Activated T-cell treated with anti-CD3 and anti-CD28 coated beads, Interleukin-2, amount 50 U/mL, for 4 hours (primary cell): ENCODE results near the gene SPATA3. TPM values are rescaled to one million over a fixed set of nuclear protein-coding genes. Genes with fewer than 3 reads are reported as not detected.

Experiments
- ATAC-seq, 2 donors: fragments of 200-7000 bp; cut with Tn5 transposase; one replicate each; pipeline ENCODE4 v1.10.0; 2021
- DNase-seq: peaks from one replicate; pipeline ENCODE4 v3.0.0-alpha.2; 2020
- H3K27me3 Mint-ChIP-seq: one replicate; pipeline ENCODE4 v1.8.0; 2021; ENCODE audit warnings: low read depth, mixed read lengths
- H3K36me3 Mint-ChIP-seq: one replicate; pipeline ENCODE4 v1.8.0; 2022; ENCODE audit warnings: mixed read lengths; ENCODE audit not compliant: insufficient read depth
- H3K4me1 Mint-ChIP-seq: one replicate; pipeline ENCODE4 v1.8.0; 2021; ENCODE audit warnings: low read depth, mixed read lengths
- H3K4me3 Mint-ChIP-seq: one replicate; pipeline ENCODE4 v1.8.0; 2021; ENCODE audit warnings: mild to moderate bottlenecking, moderate library complexity, mixed read lengths
- H3K9me3 Mint-ChIP-seq: one replicate; pipeline ENCODE4 v1.8.0; 2021; ENCODE audit warnings: mixed read lengths
- total RNA-seq, 3 donors: library from RNA; stranded (reverse); gene quantifications; one replicate each; pipeline ENCODE4 v1.2.1, GENCODE V29; 2021

Gene SPATA3
- total RNA-seq, 3 donors from 2014 or later, result not detected

- no peak for ATAC-seq
- no peak overlapping the region for H3K4me3 Mint-ChIP-seq
- peaks cover 61% of the 10 kb centered on the region for H3K4me1 Mint-ChIP-seq
- H3K9me3 Mint-ChIP-seq, result no peaks in the 10 kb centered on the region
- peaks cover 4% of the 10 kb centered on the region for H3K27me3 Mint-ChIP-seq
- H3K36me3 Mint-ChIP-seq, result no peaks in the 10 kb centered on the region
- DNase-seq, result no peak
Measured at GRCh38 chr2:230980468-230980867, 15.5 kb upstream of the SPATA3 start.

GRCh38 chr2:230981704-230982103 is 14.2 kb upstream of the SPATA3 start:
- Mint-ChIP-seq H3K36me3 (no peaks in the 10 kb centered on the region), H3K27me3 (peaks cover 2% of the 10 kb centered on the region), H3K4me1 (peaks cover 56% of the 10 kb centered on the region), H3K9me3 (no peaks in the 10 kb centered on the region), H3K4me3 (peak overlapping the region; percentile 49)
- no peak for DNase-seq
- peak in 1 of 2 donors; percentile 23 for ATAC-seq

- no peak for DNase-seq
- no peak for ATAC-seq
- H3K4me3 Mint-ChIP-seq, result no peak overlapping the region
- no peaks in the 10 kb centered on the region for H3K36me3 Mint-ChIP-seq
- no peaks in the 10 kb centered on the region for H3K27me3 Mint-ChIP-seq
- peaks cover 55% of the 10 kb centered on the region for H3K4me1 Mint-ChIP-seq
- H3K9me3 Mint-ChIP-seq, result no peaks in the 10 kb centered on the region
Measured at GRCh38 chr2:230982126-230982525, 13.8 kb upstream of the SPATA3 start.

DNA sequence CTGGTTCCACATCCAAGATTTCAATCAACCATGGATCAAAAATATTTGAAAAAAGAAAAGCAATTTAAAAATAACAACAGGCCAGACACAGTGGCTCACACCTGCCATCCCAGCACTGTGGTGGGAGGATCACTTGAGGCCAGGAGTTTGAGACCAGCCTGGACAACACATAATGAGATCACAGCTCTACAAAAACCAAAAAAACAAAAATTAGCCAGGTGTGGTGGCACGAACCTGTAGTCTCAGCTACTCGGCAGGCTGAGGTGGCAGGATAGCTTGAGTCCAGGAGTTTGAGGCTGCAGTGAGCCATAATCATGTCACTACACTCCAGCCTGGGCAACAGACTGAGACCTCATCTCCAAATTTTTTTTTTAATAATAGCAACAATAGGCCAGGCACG is 13.4 kb upstream of the SPATA3 start:
- no peaks in the 10 kb centered on the region for H3K9me3 Mint-ChIP-seq
- no peak overlapping the region for H3K4me3 Mint-ChIP-seq
- ATAC-seq, result no peak

GRCh38 chr2:230983566-230983965 is 12.4 kb upstream of the SPATA3 start:
- Mint-ChIP-seq H3K9me3 (no peaks in the 10 kb centered on the region), H3K27me3 (peaks cover 2% of the 10 kb centered on the region), H3K36me3 (no peaks in the 10 kb centered on the region), H3K4me3 (no peak overlapping the region), H3K4me1 (peaks cover 50% of the 10 kb centered on the region)
- DNase-seq (no peak), ATAC-seq (no peak)

More for the DNA sequence above, 13.4 kb upstream of the SPATA3 start:
- Mint-ChIP-seq H3K27me3 (no peaks in the 10 kb centered on the region), H3K4me1 (peaks cover 53% of the 10 kb centered on the region), H3K36me3 (no peaks in the 10 kb centered on the region)
- no peak for DNase-seq

- no peak overlapping the region for H3K4me3 Mint-ChIP-seq
- DNase-seq (no peak), ATAC-seq (peak; percentile 86 to 89)
- no peaks in the 10 kb centered on the region for H3K9me3 Mint-ChIP-seq
- peaks cover 46% of the 10 kb centered on the region for H3K4me1 Mint-ChIP-seq
- H3K27me3 Mint-ChIP-seq, result peaks cover 2% of the 10 kb centered on the region
- no peaks in the 10 kb centered on the region for H3K36me3 Mint-ChIP-seq
Measured at GRCh38 chr2:230984393-230985220, 11.3 kb upstream of the SPATA3 start.

DNA sequence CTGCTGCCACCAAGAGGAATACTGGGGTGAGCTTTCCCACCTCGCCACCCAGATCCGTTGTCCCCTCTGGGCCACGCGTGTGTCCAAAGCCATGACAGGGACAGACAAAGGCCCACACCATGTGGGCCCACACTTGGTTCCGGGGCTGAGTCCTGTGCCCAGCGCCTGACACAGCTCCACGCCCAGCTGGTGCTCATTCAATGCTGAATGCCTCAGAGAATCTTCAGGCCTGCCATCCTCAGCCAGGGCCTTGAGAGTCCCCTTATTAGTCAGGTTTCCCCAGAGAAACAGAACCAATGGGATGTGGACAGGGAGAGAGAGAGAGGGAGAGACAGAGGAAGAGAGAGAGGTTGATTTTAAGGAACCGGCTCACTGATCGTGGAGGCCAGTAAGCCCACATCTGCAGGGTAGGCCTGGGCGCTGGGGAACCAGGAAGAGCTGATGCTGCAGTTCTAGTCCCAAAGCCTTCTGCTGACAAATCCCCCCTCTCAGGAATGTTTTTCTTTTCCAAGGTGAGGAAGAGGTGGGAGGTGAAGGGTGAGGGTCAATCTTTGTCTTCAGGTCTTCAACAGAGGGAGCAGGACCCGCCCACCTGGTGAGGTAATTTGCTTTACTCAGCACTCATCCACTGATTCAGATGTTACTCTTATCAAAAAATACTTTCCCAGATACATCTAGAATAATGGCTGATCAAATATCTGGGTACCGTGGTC is 10.2 kb upstream of the SPATA3 start:
- H3K4me3 Mint-ChIP-seq, result no peak overlapping the region

DNA sequence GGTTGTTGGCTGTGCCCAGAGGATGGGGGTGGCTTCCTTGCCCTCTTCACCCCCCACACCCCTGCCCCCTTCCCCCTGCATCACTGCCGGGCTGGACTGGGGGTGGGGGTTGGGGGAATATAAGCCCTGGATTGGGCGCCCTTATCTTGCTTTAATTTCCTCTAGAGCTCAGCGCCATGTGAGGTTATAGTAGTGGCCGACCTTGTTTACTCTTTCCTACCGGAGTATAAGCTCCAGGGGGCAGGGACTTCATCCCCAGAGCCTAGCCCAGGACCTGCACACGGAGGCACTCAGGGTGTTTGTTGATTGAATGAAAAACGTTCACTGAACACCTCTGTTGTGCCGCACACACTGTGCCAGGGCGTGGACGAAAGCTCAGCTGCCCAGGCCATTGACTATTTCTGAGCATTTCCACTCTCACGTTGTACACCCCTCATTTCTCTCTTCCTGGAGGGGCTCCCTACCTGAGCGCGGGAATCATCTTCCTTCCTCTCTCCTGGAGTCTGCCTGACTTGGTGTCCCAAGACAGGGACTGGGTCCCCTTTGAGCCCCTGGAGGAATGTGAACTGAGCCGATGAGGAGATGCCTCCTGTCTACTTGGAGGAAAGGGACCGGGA is 9.3 kb upstream of the SPATA3 start:
- Mint-ChIP-seq H3K4me3 (peak overlapping the region; percentile 59), H3K4me1 (peaks cover 31% of the 10 kb centered on the region), H3K36me3 (no peaks in the 10 kb centered on the region), H3K27me3 (peaks cover 11% of the 10 kb centered on the region), H3K9me3 (no peaks in the 10 kb centered on the region)
- no peak for DNase-seq
- ATAC-seq, result no peak

More for the DNA sequence above, 10.2 kb upstream of the SPATA3 start:
- Mint-ChIP-seq H3K9me3 (no peaks in the 10 kb centered on the region), H3K4me1 (peaks cover 40% of the 10 kb centered on the region), H3K36me3 (no peaks in the 10 kb centered on the region), H3K27me3 (peaks cover 5% of the 10 kb centered on the region)
- DNase-seq, result no peak
- ATAC-seq, result no peak

- peaks cover 18% of the 10 kb centered on the region for H3K27me3 Mint-ChIP-seq
- no peaks in the 10 kb centered on the region for H3K36me3 Mint-ChIP-seq
- peak; percentile 57 to 60 for ATAC-seq
- H3K4me1 Mint-ChIP-seq, result peaks cover 24% of the 10 kb centered on the region
- peak overlapping the region; percentile 59 for H3K4me3 Mint-ChIP-seq
- peak; percentile 79 for DNase-seq
- no peaks in the 10 kb centered on the region for H3K9me3 Mint-ChIP-seq
Measured at GRCh38 chr2:230987137-230988020, 8.5 kb upstream of the SPATA3 start.

DNA sequence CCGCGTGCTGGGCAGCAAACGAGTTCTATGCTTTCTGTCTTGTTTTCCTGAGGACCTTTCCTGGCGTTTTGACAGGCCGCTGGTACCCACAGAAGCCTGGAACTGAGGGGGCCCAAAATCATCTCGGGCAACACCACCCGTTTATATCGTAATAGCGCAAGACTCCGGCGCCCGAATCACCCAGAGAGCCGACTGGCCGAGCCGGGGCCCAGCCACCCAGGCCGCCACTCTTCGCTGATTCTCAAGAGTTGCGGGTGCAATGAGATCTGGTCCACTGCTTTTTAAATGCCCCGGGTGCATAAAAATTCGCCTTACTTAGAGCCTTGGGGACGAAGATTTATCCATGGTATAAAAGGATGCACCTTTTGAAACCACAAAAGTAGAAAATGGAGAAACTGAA is 6.2 kb upstream of the SPATA3 start:
- H3K9me3 Mint-ChIP-seq, result no peaks in the 10 kb centered on the region
- no peak for ATAC-seq
- H3K4me1 Mint-ChIP-seq, result peaks cover 13% of the 10 kb centered on the region
- DNase-seq, result no peak
- no peaks in the 10 kb centered on the region for H3K36me3 Mint-ChIP-seq
- no peak overlapping the region for H3K4me3 Mint-ChIP-seq
- H3K27me3 Mint-ChIP-seq, result peaks cover 36% of the 10 kb centered on the region

- Mint-ChIP-seq H3K27me3 (peaks cover 39% of the 10 kb centered on the region), H3K9me3 (no peaks in the 10 kb centered on the region), H3K36me3 (no peaks in the 10 kb centered on the region), H3K4me3 (no peak overlapping the region), H3K4me1 (peaks cover 8% of the 10 kb centered on the region)
- ATAC-seq (no peak), DNase-seq (no peak)
Measured at GRCh38 chr2:230990131-230990898, 5.6 kb upstream of the SPATA3 start.

DNA sequence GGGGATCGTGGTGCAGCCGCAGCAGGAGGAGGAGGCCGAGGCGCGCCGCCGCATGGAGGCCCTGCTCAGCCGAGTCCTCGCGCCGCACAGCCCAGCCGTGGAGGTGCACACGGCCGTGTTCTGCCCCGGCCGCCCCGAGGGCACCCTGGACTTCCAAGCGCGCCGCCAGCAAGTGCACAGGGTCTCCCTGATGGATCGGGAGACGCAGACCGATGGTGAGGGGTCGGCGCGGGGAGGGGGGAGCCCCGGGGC is 5.1 kb upstream of the SPATA3 start:
- no peaks in the 10 kb centered on the region for H3K36me3 Mint-ChIP-seq
- H3K9me3 Mint-ChIP-seq, result no peaks in the 10 kb centered on the region
- peaks cover 4% of the 10 kb centered on the region for H3K4me1 Mint-ChIP-seq
- H3K27me3 Mint-ChIP-seq, result peaks cover 42% of the 10 kb centered on the region
- DNase-seq (no peak), ATAC-seq (no peak)
- H3K4me3 Mint-ChIP-seq, result no peak overlapping the region

DNA sequence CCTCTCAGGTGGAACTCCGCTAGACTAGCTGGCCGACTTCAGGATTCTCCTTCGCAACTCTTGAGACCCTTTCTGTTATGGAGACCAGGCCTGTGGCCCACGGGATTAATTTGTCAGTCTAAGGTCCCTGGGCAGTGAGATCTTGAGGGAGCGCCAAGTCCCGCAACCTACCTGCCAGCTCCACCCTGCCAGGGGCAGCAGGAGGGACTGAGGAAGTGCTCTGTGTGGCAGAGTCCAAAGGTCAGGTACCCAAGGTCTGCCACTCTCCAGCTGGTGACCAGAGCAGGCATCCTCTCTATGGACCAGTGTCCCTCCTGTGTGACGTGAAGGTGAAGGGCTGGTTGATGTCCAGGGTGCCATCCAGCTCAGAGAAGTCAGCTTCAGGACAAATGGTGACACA is 4.3 kb upstream of the SPATA3 start:
- DNase-seq, result no peak
- Mint-ChIP-seq H3K4me1 (peaks cover 4% of the 10 kb centered on the region), H3K27me3 (peaks cover 48% of the 10 kb centered on the region), H3K36me3 (no peaks in the 10 kb centered on the region), H3K4me3 (no peak overlapping the region), H3K9me3 (no peaks in the 10 kb centered on the region)
- no peak for ATAC-seq
